ENCODE results near the gene CLASP2. TPM values are rescaled to one million over a fixed set of nuclear protein-coding genes. Genes with fewer than 3 reads are reported as not detected.

Gene CLASP2
- polyA plus RNA-seq, 1 donor (not counting 4 experiments of a cell fraction or from before 2014, with no cell fraction given), result 49.5 TPM

DNA sequence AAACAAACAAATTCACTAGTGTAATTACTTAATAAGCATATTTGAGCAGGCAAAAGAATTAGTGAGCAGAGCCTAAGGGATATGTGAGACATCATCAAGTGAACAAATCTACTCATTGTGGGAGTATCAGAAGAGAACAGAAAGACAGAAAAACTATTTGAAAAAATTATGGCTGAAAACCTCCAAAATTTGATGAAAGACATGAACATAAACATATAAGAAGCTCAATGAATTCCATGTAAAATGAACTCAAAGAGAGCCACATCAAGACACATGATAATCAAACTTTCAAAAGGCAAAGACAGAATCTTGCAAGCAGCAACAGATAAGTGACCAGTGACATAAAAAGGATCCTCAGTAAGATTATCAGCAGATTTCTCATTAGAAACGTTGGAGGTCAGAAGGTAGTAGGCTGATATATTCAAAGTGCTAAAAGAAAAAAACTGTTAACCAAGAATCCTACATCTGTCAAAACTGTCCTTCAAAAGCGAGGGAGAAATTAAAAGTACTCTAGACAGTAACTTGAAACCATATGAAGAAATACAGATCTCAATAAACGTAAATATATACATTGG lies 194.9 kb downstream of the CLASP2 start:
- H3K79me2 ChIP-seq (ENCODE audit: control insufficient read depth, insufficient read depth, low read length), result no peaks in the 10 kb centered on the region
- dilution Hi-C loops (cut with MboI; ENCODE audit: extremely low pct_ligation_motif_present, low sequenced_read_pairs), result no loop called here
- H3K27me3 ChIP-seq (ENCODE audit: control insufficient read depth, extremely low read depth, insufficient read depth, low read length), result no peaks in the 10 kb centered on the region
- no peaks in the 10 kb centered on the region for H3K9me1 ChIP-seq (ENCODE audit: control insufficient read depth, extremely low read depth, insufficient read depth, low read length)
- H3K4me1 ChIP-seq (ENCODE audit: control insufficient read depth, extremely low read depth, insufficient read depth, low read length), result no peaks in the 10 kb centered on the region
- H3K4me3 ChIP-seq (ENCODE audit: control insufficient read depth in 2 of 3, extremely low read depth in 1 of 3, insufficient read depth in 2 of 3, low read depth in 1 of 3, low read length in 3 of 3), result no peak overlapping the region
- H3K4me2 ChIP-seq (ENCODE audit: control insufficient read depth, extremely low read depth, insufficient read depth, low read depth, low read length), result no peak overlapping the region
- H3K27ac ChIP-seq (ENCODE audit: control insufficient read depth, insufficient read depth, low read length), result no peak overlapping the region
- peaks cover 0 to 4% of the 10 kb centered on the region in 2 experiments for H3K36me3 ChIP-seq (ENCODE audit: control insufficient read depth in 2 of 2, extremely low read depth in 1 of 2, insufficient read depth in 2 of 2, low read length in 2 of 2)
- H3K9ac ChIP-seq (ENCODE audit: control insufficient read depth, extremely low read depth, insufficient read depth, low read length), result no peak overlapping the region
- H4K20me1 ChIP-seq (ENCODE audit: control insufficient read depth, extremely low read depth, insufficient read depth, low read length), result no peaks in the 10 kb centered on the region
- H2AFZ ChIP-seq (ENCODE audit: control insufficient read depth, low read length), result no peak overlapping the region
- FAIRE-seq, result no peak
- no peaks in the 10 kb centered on the region for H3K9me3 ChIP-seq (ENCODE audit: control insufficient read depth, low read depth, low read length)
- DNase-seq (ENCODE audit: low read depth, low spot score), result no peak
- no peak for TF ChIP-seq EZH2 (IDR thresholded peaks at IDR 0.05; ENCODE audit: low read length)
- TF ChIP-seq, protein P1, sequence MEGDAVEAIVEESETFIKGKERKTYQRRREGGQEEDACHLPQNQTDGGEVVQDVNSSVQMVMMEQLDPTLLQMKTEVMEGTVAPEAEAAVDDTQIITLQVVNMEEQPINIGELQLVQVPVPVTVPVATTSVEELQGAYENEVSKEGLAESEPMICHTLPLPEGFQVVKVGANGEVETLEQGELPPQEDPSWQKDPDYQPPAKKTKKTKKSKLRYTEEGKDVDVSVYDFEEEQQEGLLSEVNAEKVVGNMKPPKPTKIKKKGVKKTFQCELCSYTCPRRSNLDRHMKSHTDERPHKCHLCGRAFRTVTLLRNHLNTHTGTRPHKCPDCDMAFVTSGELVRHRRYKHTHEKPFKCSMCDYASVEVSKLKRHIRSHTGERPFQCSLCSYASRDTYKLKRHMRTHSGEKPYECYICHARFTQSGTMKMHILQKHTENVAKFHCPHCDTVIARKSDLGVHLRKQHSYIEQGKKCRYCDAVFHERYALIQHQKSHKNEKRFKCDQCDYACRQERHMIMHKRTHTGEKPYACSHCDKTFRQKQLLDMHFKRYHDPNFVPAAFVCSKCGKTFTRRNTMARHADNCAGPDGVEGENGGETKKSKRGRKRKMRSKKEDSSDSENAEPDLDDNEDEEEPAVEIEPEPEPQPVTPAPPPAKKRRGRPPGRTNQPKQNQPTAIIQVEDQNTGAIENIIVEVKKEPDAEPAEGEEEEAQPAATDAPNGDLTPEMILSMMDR (optimal IDR thresholded peaks at IDR 0.05 in 1 of 3, IDR thresholded peaks at IDR 0.05 in 1 of 3, conservative IDR thresholded peaks at IDR 0.05 in 1 of 3; ENCODE audit: extremely low read depth in 1 of 3, insufficient read depth in 2 of 3, low read length in 3 of 3), result no peak

- Histone ChIP-seq H3K4me2 (ENCODE audit: control insufficient read depth, extremely low read depth, insufficient read depth, low read depth, low read length) (no peak overlapping the region), H3K36me3 (ENCODE audit: control insufficient read depth in 2 of 2, extremely low read depth in 1 of 2, insufficient read depth in 2 of 2, low read length in 2 of 2) (peaks cover 0 to 4% of the 10 kb centered on the region in 2 experiments), H3K9me3 (ENCODE audit: control insufficient read depth, low read depth, low read length) (no peaks in the 10 kb centered on the region), H4K20me1 (ENCODE audit: control insufficient read depth, extremely low read depth, insufficient read depth, low read length) (no peaks in the 10 kb centered on the region), H2AFZ (ENCODE audit: control insufficient read depth, low read length) (no peak overlapping the region), H3K4me1 (ENCODE audit: control insufficient read depth, extremely low read depth, insufficient read depth, low read length) (no peaks in the 10 kb centered on the region), H3K27me3 (ENCODE audit: control insufficient read depth, extremely low read depth, insufficient read depth, low read length) (no peaks in the 10 kb centered on the region), H3K9ac (ENCODE audit: control insufficient read depth, extremely low read depth, insufficient read depth, low read length) (no peak overlapping the region), H3K9me1 (ENCODE audit: control insufficient read depth, extremely low read depth, insufficient read depth, low read length) (no peaks in the 10 kb centered on the region), H3K27ac (ENCODE audit: control insufficient read depth, insufficient read depth, low read length) (no peak overlapping the region), H3K4me3 (ENCODE audit: control insufficient read depth in 2 of 3, extremely low read depth in 1 of 3, insufficient read depth in 2 of 3, low read depth in 1 of 3, low read length in 3 of 3) (no peak overlapping the region), H3K79me2 (ENCODE audit: control insufficient read depth, insufficient read depth, low read length) (no peaks in the 10 kb centered on the region)
- DNase-seq (ENCODE audit: low read depth, low spot score) (no peak), FAIRE-seq (no peak)
- dilution Hi-C loops (cut with MboI; ENCODE audit: extremely low pct_ligation_motif_present, low sequenced_read_pairs), result no loop called here
- TF ChIP-seq EZH2 (IDR thresholded peaks at IDR 0.05; ENCODE audit: low read length), result no peak
- TF ChIP-seq, protein P1 (optimal IDR thresholded peaks at IDR 0.05 in 1 of 3, IDR thresholded peaks at IDR 0.05 in 1 of 3, conservative IDR thresholded peaks at IDR 0.05 in 1 of 3; ENCODE audit: extremely low read depth in 1 of 3, insufficient read depth in 2 of 3, low read length in 3 of 3), result no peak
Measured at GRCh38 chr3:33521736-33522135, 196.3 kb downstream of the CLASP2 start.

All from keratinocyte (primary cell).